Mucosa of descending colon (tissue), 3 donors: ENCODE data around the gene RARG. TPM values are rescaled to one million over a fixed set of nuclear protein-coding genes. Genes with fewer than 3 reads are reported as not detected.

Experiments
- ATAC-seq: fragments of 200-7000 bp; cut with Tn5 transposase; one replicate; pipeline ENCODE4 v1.9.1; 2020; ENCODE audit warnings: mild to moderate bottlenecking, moderate library complexity
- DNase-seq, 3 donors: peaks; one replicate each; pipeline ENCODE4 v3.0.0-alpha.2; 2020
- H3K36me3 ChIP-seq: fragments of 200-600 bp; one replicate; pipeline ENCODE4 v1.8.0; 2021; ENCODE audit warnings: low read depth, mild to moderate bottlenecking
- H3K4me1 ChIP-seq: fragments of 200-600 bp; one replicate; pipeline ENCODE4 v1.8.0; 2021; ENCODE audit warnings: low read depth, mild to moderate bottlenecking
- H3K4me3 ChIP-seq: fragments of 200-600 bp; one replicate; pipeline ENCODE4 v1.8.0; 2021; ENCODE audit warnings: mild to moderate bottlenecking
- H3K9me3 ChIP-seq: fragments of 200-600 bp; one replicate; pipeline ENCODE4 v1.8.0; 2021; ENCODE audit warnings: mild to moderate bottlenecking
- intact Hi-C, 2 donors: fragments of 100-400 bp; cut with DNase I in 1 of 2; cut with micrococcal nuclease in 1 of 2; formaldehyde crosslinking; loops; one replicate each; pipeline versions ENCODE4 v1.11.0 to v1.11.1; 2022; cut with DNase I, micrococcal nuclease
- total RNA-seq, 3 donors: library from RNA; stranded (reverse); fragmentation: NEBNext Ultra II Directional in 2 of 3; extraction: Animal tissue kit (Norgen Biotek cat#: 25700) in 2 of 3; gene quantifications; one replicate each; pipeline versions ENCODE4 v1.2.1 to v1.2.4, GENCODE V29; 2021 to 2023
- TF ChIP-seq, protein P1 (sequence below): fragments of 200-600 bp; IDR thresholded peaks from one replicate; pipeline ENCODE4 v1.8.0; 2022; ENCODE audit warnings: antibody characterized with exemption, mild to moderate bottlenecking
- donor health status: DM: no; HTN: no; CAD: no; lungs with moderate emphysema.
- donor health status: DM: no; HTN: no; CAD: no.
- donor health status: DM: no; HTN: yes; CAD: no.

RARG gene
- total RNA-seq, 3 donors from 2014 or later: 10.7 to 35.3 (median 16.9) TPM

DNA sequence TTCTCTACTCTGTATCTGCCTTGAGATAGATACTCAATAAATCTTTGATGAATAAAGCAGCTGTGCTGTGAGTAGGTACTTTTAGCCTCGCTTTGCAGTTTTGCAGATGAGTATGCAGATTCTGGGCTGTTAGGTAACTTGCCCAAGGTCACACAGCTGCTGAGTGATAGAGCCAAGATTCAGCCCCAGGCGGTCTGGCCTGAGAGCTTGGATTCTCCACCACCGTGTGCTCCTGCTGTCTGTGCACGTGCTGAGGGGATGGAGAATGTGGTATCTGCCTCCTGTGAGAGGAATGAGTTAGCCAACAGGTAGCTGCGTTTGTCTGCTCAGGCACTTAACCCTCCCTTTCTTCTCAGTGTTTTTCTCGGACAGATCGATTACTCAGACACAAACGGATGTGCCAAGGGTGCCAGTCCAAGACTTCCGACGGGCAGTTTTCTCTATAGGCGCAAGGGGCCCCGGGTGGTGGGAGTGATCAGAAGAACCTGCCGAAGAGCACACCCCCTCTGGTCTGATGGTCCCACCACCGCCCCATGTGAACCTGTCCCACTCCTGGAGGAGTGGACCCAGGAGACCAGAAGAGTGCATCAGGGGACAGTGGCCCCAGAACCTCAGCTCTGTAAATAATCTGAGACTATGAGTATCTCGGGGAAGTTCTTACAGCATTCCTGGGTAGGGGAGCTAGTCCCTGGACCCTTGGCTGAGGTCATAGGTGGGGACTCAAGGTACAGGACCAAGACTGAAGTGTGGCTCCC is 44.7 kb downstream of the RARG start:
- peaks cover 13% of the 10 kb centered on the region for H3K36me3 ChIP-seq
- no peak for ATAC-seq
- H3K4me3 ChIP-seq: no peak overlapping the region
- no peak for DNase-seq
- TF ChIP-seq, protein P1, sequence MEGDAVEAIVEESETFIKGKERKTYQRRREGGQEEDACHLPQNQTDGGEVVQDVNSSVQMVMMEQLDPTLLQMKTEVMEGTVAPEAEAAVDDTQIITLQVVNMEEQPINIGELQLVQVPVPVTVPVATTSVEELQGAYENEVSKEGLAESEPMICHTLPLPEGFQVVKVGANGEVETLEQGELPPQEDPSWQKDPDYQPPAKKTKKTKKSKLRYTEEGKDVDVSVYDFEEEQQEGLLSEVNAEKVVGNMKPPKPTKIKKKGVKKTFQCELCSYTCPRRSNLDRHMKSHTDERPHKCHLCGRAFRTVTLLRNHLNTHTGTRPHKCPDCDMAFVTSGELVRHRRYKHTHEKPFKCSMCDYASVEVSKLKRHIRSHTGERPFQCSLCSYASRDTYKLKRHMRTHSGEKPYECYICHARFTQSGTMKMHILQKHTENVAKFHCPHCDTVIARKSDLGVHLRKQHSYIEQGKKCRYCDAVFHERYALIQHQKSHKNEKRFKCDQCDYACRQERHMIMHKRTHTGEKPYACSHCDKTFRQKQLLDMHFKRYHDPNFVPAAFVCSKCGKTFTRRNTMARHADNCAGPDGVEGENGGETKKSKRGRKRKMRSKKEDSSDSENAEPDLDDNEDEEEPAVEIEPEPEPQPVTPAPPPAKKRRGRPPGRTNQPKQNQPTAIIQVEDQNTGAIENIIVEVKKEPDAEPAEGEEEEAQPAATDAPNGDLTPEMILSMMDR: no peak
- H3K4me1 ChIP-seq: peaks cover 16% of the 10 kb centered on the region
- intact Hi-C loops: no loop called here
- H3K9me3 ChIP-seq: no peaks in the 10 kb centered on the region

DNA sequence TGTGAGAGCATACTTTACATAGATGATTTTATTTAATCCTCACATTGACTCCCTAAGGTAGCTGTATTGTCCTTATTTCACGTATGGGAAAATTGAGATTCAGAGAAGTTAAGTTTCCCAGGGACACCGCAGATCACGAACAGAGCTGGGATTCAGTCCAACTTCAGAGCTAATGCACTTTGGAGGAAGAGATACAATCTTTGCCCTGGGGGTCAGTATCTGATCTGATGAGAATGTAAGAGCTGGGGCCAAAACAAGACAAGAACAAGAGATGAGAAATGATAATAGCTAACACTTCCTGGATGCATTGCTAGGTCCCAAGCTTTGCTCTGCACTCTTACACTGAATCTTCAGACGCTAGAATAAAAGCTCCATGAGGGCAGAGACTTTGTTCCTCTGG is 45.3 kb downstream of the RARG start:
- no peak for DNase-seq
- H3K4me3 ChIP-seq: no peak overlapping the region
- H3K36me3 ChIP-seq: peaks cover 13% of the 10 kb centered on the region
- ATAC-seq: no peak
- TF ChIP-seq, protein P1: no peak
- intact Hi-C loops: no loop called here
- no peaks in the 10 kb centered on the region for H3K9me3 ChIP-seq
- H3K4me1 ChIP-seq: peaks cover 22% of the 10 kb centered on the region

DNA sequence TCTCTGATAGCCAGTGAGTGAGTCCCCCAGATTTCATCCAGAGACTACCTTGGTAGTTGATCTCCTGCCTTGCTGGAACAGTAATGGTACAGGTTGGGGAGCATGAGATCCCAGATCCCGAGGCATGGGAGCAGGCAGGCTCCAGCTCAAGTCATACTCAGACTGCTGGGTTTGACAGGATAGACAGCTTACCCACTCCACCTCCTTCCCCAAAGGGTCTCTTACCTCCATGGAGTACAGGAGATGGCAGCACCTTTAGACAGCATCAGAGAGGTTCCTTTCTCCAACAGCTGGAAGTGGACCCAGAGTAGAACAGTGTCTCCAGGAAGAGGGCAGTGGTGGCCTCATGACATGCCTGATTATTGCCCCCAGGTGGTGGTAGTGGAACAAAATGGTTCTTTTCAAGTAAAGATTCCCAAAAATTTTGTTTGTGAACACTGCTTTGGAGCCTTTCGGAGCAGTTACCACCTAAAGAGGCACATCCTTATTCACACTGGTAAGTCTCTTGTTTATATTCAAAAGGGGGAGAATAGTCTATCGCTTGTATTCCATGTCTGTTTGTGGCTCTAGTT is 46.3 kb downstream of the RARG start:
- no peaks in the 10 kb centered on the region for H3K9me3 ChIP-seq
- peaks cover 13% of the 10 kb centered on the region for H3K36me3 ChIP-seq
- no peak overlapping the region for H3K4me3 ChIP-seq
- no peak for DNase-seq
- intact Hi-C loops: no loop called here
- no peak for ATAC-seq
- TF ChIP-seq, protein P1: no peak
- H3K4me1 ChIP-seq: peaks cover 28% of the 10 kb centered on the region

DNA sequence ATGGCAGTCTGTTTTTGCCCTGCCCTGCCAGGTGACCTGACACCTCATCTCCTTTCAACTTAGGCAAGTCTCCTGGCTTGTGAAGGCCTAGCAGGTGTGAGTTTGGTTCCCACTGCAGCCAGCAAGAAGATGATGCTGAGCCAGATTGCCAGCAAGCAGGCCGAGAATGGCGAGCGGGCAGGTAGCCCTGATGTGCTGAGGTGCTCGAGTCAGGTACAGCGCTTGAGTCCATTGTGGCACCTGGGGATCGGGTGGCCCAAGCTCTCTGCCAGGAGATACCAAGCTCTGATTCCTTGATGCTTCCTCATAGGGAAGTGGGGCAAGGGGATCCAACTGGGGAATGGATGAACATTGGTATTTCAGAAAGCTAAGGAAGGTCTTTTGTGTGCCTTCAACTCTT is 47.2 kb downstream of the RARG start:
- Histone ChIP-seq H3K9me3 (no peaks in the 10 kb centered on the region), H3K36me3 (peaks cover 13% of the 10 kb centered on the region), H3K4me1 (peaks cover 28% of the 10 kb centered on the region), H3K4me3 (no peak overlapping the region)
- ATAC-seq (no peak), DNase-seq (no peak)
- intact Hi-C loops: no loop called here
- TF ChIP-seq, protein P1: no peak

DNA sequence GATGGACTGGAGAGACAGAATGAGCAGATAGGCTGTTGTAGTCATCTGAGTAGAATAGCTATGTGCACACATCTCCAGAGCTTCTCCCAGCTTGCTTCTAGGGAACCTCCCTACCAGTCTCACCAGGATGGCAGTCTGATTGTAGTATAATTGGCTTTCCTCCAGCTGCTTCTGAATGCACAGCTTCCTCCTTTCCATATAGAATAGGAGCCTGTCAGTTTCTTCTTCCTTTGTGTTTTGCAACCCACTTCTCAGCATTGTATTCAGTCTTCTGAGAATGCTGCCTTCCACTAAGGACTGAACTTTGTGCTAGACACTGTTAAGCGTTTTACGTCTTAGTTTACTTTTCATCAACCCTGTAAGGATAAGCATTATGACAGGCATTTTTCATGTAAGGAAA is 49.1 kb downstream of the RARG start:
- Histone ChIP-seq H3K9me3 (no peaks in the 10 kb centered on the region), H3K4me1 (peaks cover 28% of the 10 kb centered on the region), H3K4me3 (no peak overlapping the region), H3K36me3 (peaks cover 13% of the 10 kb centered on the region)
- peak; percentile 3 for ATAC-seq
- TF ChIP-seq, protein P1: no peak
- DNase-seq: no peak
- intact Hi-C loops: no loop called here
